Transverse colon (tissue), 4 donors: ENCODE data around the gene LHFPL4. TPM values are rescaled to one million over a fixed set of nuclear protein-coding genes. Genes with fewer than 3 reads are reported as not detected.

Experiments used
- DNase-seq: peaks from one replicate; pipeline ENCODE4 v3.0.0-alpha.2; 2019
- H3K27ac ChIP-seq, 4 donors: fragments of 200-600 bp; sonication (generic); 2 replicates each; pipeline ENCODE4 v1.5.1; 2016 to 2018; ENCODE audit warnings: inconsistent platforms in 4 of 4
- H3K27me3 ChIP-seq: fragments of 200-600 bp; sonication (generic); 2 replicates; pipeline ENCODE4 v1.5.1; 2017; ENCODE audit warnings: inconsistent platforms
- H3K36me3 ChIP-seq, 4 donors: fragments of 200-600 bp; sonication (generic); 2 replicates each; pipeline ENCODE4 v1.5.1; 2017 to 2019; ENCODE audit warnings: inconsistent platforms in 4 of 4
- H3K4me1 ChIP-seq, 4 donors: fragments of 200-600 bp; sonication (generic); 2 replicates each; pipeline ENCODE4 v1.5.1; 2017 to 2020; ENCODE audit warnings: inconsistent platforms in 4 of 4
- H3K4me3 ChIP-seq, 4 donors: fragments of 200-600 bp; sonication (generic); 1 replicate in 1 of 4; 2 replicates in 3 of 4; pipeline versions ENCODE4 v1.5.1 to v1.6.1; 2017 to 2019; ENCODE audit warnings: inconsistent platforms in 4 of 4
- H3K9me3 ChIP-seq, 2 donors: fragments of 200-600 bp; sonication (generic); 2 replicates each; pipeline ENCODE4 v1.5.1; 2017 to 2019; ENCODE audit warnings: inconsistent platforms in 2 of 2
- EP300 ChIP-seq: sonication (generic); formaldehyde crosslinking; IDR thresholded peaks from one replicate; pipeline ENCODE4 v1.6.1; 2017; ENCODE audit warnings: antibody characterized with exemption, low read depth
- POLR2A ChIP-seq: fragments of 450-650 bp; IDR thresholded peaks from one replicate; pipeline ENCODE4 v1.6.1; 2016; ENCODE audit warnings: antibody characterized with exemption, mild to moderate bottlenecking, moderate library complexity
- POLR2AphosphoS5 ChIP-seq, 3 donors: sonication (generic); formaldehyde crosslinking; IDR thresholded peaks; one replicate each; pipeline ENCODE4 v1.6.1; 2016; ENCODE audit warnings: antibody characterized with exemption in 3 of 3
- WGBS, 2 donors: methylation state at CpG; one replicate each; pipeline ENCODE4 v1.1.5; 2018; ENCODE audit warnings: low coverage in 1 of 2; 5-methylcytosine and 5-hydroxymethylcytosine counted together
- in situ Hi-C, 4 donors: fragments of 200-750 bp; cut with MboI; loops; one replicate each; pipeline versions ENCODE4 v1.15.0 to v1.15.1; 2017; ENCODE audit warnings: low sequenced_read_pairs in 3 of 4, low pct_ligation_motif_present in 1 of 4, low pct_unique_long_range_greater_than_20kb in 1 of 4
- intact Hi-C: fragments of 100-400 bp; cut with DNase I; formaldehyde crosslinking; loops from one replicate; pipeline ENCODE4 v1.15.1; 2023; ENCODE audit warnings: low total_unique reads
- total RNA-seq, 4 donors: library from RNA; depleted of rRNA; stranded (reverse); fragments of >200 nt; gene quantifications; one replicate each; pipeline ENCODE4 v1.1.0, GENCODE V29; 2016
- TF ChIP-seq, protein P1 (sequence below), 5 experiments: fragments of 200-600 bp in 3 of 5; fragments of 450-650 bp in 2 of 5; sonication (generic) in 3 of 5; IDR thresholded peaks; 1 replicate in 2 of 5; 2 replicates in 3 of 5; pipeline ENCODE4 v1.5.1; 2016 to 2017; ENCODE audit warnings: antibody characterized with exemption in 5 of 5, inconsistent platforms in 3 of 5, mild to moderate bottlenecking in 2 of 5, moderate library complexity in 1 of 5

Gene LHFPL4
- total RNA-seq, 4 donors from 2014 or later = 0.14 to 0.32 TPM; not detected in 2

DNA sequence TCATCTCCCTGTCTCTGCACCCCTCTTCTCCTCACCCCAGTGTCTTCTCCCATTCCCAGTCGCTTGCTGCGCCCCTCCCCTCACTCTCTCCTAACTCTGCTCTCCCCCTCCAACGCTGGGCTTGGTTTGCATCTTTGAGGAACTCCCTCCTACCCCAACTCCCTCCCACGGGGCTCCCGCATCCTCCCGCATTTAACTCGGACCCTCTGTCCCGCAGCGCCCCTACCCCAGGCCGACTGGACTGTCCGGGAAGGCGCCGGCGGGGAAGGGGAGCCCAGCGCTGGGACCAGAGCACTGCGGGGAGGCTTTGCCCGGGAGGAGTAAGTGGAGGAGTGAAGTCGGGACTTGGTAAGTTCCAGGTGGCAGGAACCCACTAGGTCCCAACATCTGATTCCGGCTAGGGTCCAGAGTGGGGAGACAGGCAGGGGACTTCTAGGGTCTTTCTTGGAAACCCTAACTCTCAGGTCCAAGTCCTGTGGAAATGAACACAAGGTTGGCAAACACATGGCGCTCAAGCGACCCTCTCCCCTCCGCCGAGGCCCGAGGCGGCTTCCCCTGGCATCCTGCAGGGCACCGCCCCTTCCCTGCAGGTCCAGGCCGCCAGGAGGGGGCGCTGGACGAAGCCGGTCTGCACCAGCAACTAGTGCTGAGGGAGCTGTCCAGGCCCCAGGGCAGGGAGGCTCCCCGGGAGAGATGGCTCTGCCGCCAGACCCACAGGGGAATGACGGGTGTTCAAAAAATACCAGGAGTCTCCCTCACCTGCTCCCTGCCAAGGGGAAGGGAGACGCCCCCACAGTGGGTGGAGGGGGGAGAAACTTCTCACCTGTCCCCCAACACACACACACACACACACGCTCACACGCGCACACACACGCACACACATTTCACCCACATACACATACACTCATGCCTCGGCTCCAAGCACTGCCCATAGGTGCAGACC, 53.2 kb downstream of the LHFPL4 start:
- in situ Hi-C loops = no loop called here

DNA sequence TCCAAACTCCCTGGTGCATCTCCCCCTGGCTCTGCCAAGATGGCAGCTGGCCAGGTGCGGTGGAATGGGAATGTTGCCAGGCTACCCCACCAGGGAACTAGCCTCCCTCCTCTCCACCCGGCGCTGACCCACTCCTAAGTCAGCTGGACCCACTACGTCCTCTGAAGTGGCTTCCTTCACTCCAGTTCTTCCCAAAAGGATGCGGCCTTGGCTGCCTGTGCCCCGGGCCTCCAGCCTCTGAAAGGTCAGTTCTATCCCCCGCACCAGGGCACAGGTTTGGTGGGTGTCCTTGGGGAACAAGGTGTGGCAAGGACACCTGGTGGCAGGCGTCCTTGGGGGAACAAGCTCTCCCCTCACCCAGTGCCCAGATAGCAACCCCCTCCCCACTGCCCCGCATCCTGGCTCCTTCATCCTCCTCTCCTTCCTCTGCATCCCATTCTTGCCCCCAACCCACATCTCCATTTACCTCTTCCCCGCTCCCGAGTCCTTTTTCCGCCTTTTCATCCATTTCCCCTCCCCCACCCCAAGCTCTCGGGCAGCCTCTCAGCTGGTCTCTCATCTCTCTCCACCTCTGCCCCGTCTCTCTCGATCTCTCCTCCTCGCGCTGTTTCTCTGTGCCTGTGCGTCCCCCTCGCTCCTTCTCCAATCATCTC, 54.0 kb downstream of the LHFPL4 start:
- H3K4me3 ChIP-seq = no peak overlapping the region
- no peak for DNase-seq
- H3K9me3 ChIP-seq = no peaks in the 10 kb centered on the region
- 27 to 28% methylated on average over 17 to 19 of the region's 19 CpGs for WGBS, 2 donors
- TF ChIP-seq EP300 = no peak
- TF ChIP-seq, protein P1, sequence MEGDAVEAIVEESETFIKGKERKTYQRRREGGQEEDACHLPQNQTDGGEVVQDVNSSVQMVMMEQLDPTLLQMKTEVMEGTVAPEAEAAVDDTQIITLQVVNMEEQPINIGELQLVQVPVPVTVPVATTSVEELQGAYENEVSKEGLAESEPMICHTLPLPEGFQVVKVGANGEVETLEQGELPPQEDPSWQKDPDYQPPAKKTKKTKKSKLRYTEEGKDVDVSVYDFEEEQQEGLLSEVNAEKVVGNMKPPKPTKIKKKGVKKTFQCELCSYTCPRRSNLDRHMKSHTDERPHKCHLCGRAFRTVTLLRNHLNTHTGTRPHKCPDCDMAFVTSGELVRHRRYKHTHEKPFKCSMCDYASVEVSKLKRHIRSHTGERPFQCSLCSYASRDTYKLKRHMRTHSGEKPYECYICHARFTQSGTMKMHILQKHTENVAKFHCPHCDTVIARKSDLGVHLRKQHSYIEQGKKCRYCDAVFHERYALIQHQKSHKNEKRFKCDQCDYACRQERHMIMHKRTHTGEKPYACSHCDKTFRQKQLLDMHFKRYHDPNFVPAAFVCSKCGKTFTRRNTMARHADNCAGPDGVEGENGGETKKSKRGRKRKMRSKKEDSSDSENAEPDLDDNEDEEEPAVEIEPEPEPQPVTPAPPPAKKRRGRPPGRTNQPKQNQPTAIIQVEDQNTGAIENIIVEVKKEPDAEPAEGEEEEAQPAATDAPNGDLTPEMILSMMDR (IDR thresholded peaks at IDR 0.05) = no peak
- H3K27ac ChIP-seq = no peak overlapping the region
- H3K27me3 ChIP-seq = peaks cover 41% of the 10 kb centered on the region
- no peaks in the 10 kb centered on the region for H3K36me3 ChIP-seq
- intact Hi-C loops (loop anchor here (5.0 kb wide), 1 partner anchor 1243 kb away; no protein-coding TSS in a partner anchor), in situ Hi-C loops (no loop called here)
- H3K4me1 ChIP-seq = peaks cover 0 to 10% (median 8%) of the 10 kb centered on the region in 4 donors

More for the DNA sequence above, 53.2 kb downstream of the LHFPL4 start:
- Histone ChIP-seq H3K4me3 (no peak overlapping the region), H3K36me3 (no peaks in the 10 kb centered on the region), H3K27me3 (peaks cover 41% of the 10 kb centered on the region), H3K4me1 (peaks cover 0 to 10% (median 8%) of the 10 kb centered on the region in 4 donors), H3K9me3 (no peaks in the 10 kb centered on the region), H3K27ac (no peak overlapping the region)
- 19% methylated on average over 4 to 34 of the region's 39 CpGs for WGBS, 2 donors
- TF ChIP-seq, protein P1 (IDR thresholded peaks at IDR 0.05) = peak; percentile 42 to 66 (median 50)
- no peak for TF ChIP-seq POLR2AphosphoS5 (IDR thresholded peaks at IDR 0.05)
- peak; percentile 66 for DNase-seq
- intact Hi-C loops = loop anchor here (5.0 kb wide), 1 partner anchor 1242 kb away; no protein-coding TSS in a partner anchor

- in situ Hi-C loops = no loop called here
Observed at GRCh38 chr3:9498781-9499180, 54.8 kb downstream of the LHFPL4 start.

More at GRCh38 chr3:9498781-9499180, 54.8 kb downstream of the LHFPL4 start:
- Histone ChIP-seq H3K4me1 (peaks cover 0 to 10% (median 8%) of the 10 kb centered on the region in 4 donors), H3K9me3 (no peaks in the 10 kb centered on the region), H3K27ac (no peak overlapping the region), H3K4me3 (no peak overlapping the region), H3K27me3 (peaks cover 41% of the 10 kb centered on the region), H3K36me3 (no peaks in the 10 kb centered on the region)
- TF ChIP-seq POLR2A (no peak), POLR2AphosphoS5 (IDR thresholded peaks at IDR 0.05) (no peak), EP300 (no peak)
- TF ChIP-seq, protein P1 (IDR thresholded peaks at IDR 0.05) = no peak
- DNase-seq = no peak
- 88% methylated on average over 6 of the region's 6 CpGs; no CpG with 5 or more reads in 1 of the 2 donors for WGBS, 2 donors
- intact Hi-C loops = no loop called here
